ENCODE measurements around the gene ORM1. TPM values are rescaled to one million over a fixed set of nuclear protein-coding genes. Genes with fewer than 3 reads are reported as not detected.
"Not testable (repeated sequence)": the region's sequence is repeated elsewhere in the genome, so short reads cannot be mapped to it uniquely, and the experiment has no call there.

Gene ORM1
- total RNA-seq, 1 donor from 2014 or later, result not detected

DNA sequence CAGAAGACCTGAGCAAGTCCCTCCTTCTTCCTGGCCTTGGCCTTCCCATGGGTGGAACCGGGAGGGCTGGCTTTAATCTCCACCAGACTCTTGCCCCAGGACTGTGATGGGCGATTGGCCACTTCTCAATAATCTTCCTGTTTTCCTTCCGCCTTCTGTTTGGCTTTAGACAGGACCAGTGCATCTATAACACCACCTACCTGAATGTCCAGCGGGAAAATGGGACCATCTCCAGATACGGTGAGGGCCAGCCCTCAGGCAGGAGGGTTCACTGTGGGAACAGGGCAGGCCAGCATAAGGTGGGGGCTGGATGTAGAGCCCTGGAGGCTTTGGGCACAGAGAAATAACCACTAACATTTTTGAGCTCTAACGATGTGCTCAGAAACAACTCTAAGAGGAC lies 951 bp downstream of the ORM1 start:
- not testable (repeated sequence) for DNase-seq (ENCODE audit: low read depth)

DNA sequence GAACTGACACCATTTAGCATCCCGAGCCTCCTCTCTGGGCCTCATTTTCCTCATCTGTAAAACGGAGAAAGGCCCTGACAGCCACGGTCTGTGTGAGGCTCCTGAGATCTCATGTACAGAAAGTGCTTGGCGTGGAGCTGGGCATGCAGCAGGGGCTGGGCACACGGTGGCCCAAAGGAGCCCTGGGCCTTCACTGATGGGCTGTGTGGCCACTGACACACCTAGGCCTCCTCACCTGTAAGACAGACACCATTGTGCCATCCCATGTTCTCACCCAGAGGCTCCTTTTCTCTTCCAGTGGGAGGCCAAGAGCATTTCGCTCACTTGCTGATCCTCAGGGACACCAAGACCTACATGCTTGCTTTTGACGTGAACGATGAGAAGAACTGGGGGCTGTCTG lies 1.6 kb downstream of the ORM1 start:
- DNase-seq (ENCODE audit: low read depth), result no peak

DNA sequence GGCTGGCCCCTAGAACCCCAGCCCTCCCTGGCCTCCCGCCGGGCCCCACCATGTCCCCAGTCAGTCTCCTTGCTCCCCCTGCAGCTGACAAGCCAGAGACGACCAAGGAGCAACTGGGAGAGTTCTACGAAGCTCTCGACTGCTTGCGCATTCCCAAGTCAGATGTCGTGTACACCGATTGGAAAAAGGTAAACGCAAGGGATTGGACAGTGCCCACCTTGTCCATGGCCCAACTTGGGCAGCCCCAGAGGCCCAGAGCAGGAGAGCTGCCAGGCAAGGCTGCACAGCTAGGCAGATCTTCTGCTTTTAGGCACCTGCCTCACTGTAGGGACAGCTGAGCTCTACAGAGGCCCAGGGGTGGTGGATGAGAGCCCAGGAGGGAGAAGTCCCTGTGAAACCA lies 2.1 kb downstream of the ORM1 start:
- DNase-seq (ENCODE audit: low read depth), result not testable (repeated sequence)

DNA sequence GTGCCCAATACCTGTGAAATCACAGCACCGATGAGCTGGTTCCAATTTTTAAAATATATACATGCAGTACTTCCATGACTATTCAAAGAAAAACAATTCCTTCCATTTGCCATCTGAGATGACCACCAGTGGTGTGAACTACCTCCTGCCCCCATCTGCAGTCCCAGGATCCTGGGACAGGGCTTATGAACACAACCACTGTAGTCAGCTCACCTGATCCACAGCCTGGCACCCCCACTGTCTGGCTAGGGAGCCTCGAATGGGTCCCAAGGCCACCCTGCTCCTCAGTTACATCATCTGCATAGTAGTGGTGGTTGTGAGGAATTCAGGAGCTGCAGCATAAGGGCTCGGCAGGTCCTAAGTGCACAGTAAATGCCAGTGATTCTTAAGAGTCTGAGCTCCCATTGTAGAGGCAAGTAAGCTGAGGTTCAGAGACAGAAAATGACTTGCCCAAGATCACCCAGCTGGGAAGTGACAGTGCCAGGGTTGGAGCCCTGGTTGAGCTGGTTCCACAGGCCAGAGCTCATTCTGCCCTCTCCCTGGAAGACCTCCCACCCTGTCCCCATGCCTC lies 2.9 kb downstream of the ORM1 start:
- DNase-seq (ENCODE audit: low read depth), result not testable (repeated sequence)

DNA sequence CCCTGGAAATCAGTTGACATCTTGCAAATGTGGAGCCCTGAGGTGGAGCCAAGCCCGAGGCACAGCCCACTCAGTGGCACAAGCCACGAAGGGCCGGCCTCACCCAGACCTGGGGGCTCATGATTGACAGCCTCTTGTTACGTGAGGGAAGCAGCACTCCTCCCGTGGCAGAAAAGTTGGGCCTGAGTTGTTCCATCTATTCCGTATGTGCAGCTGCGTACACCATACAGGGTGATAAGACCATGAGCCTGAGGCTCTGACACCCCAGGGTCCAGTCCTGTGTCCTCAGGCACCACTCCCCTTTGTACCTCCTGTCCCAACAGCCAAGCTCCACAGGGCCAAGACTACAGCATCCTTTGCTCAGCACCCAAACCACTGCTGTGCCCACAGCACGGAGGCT lies 4.9 kb downstream of the ORM1 start:
- no peak for DNase-seq (ENCODE audit: low read depth)

DNA sequence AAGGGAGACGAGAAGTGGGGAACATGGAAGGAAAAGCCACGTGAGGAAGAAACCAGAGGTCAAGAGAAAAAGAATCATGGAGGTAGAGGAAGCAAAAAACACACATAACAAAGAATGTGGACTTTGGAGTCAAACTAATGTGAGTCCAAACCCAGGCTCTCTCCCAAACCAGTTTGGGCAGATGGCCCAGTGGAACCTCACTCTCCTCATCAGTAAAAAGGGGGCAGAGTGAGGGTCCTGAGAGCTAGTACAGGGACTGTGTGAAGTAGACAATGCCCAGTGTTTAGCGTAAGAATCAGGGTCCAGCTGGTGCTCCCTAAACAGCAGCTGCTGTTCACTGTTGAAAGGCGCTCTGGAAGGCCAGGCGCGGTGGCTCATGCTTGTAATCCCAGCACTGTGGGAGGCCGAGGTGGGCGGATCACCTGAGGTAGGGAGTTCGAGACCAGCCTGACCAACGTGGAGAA lies 5.5 kb downstream of the ORM1 start:
- DNase-seq (ENCODE audit: low read depth), result not testable (repeated sequence)

DNA sequence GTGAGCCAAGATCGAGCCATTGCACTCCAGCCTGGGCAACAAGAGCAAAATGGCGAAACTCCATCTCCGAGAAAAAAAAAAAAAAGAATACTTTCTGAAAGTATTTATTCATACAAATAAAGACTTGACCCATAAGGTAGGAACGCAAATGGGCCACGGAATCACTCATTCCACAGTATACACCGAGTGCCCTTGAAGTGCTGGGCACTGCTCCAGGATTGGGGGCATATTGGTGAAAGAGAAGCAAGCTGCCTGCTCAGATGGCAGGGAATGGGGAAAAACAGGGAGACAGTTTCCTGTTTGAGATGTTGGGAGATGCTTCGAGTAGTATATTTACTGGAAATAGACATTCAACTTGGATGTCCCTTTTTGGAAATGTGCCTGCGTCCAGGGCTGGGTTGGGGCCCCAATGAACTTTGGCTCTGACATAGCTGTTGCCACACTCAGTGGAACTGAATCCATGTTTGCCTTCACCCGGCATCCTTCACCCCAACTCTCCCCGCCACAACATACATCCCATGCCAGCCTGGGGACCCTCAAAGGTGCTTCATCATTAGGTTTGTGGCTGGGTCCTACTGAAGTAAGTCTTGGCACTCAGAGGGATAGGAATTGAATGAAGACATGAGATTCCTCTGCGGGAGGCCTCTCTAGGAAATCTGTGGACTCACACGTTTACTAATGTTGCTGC lies 6.2 kb downstream of the ORM1 start:
- not testable (repeated sequence) for DNase-seq (ENCODE audit: low read depth)

DNA sequence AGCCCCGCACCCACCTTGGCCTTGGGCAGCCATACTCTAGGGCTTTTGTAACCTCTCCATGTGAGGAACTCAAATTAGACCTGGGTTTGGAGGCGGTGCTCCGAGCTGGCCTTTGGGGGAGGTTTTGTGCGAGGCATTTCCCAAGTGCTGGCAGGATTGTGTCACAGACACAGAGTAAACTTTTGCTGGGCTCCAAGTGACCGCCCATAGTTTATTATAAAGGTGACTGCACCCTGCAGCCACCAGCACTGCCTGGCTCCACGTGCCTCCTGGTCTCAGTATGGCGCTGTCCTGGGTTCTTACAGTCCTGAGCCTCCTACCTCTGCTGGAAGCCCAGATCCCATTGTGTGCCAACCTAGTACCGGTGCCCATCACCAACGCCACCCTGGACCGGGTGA lies 6.7 kb downstream of the ORM1 start, which contains the start of gene ORM2:
TSS of gene ORM2 (plus strand) at position 245 of the 398 bp plus-strand sequence. CDS start at position 281, 36 bp downstream.
- not testable (repeated sequence) for DNase-seq (ENCODE audit: low read depth)

DNA sequence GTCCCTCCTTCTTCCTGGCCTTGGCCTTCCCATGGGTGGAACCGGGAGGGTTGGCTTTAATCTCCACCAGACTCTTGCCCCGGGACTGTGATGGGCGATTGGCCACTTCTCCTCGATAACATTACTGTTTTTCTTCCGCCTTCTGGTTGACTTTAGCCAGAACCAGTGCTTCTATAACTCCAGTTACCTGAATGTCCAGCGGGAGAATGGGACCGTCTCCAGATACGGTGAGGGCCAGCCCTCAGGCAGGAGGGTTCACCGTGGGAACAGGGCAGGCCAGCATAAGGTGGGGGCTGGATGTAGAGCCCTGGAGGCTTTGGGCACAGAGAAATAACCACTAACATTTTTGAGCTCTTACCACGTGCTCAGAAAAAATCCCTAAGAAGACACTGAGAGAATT lies 7.7 kb downstream of the ORM1 start:
- DNase-seq (ENCODE audit: low read depth), result no peak

DNA sequence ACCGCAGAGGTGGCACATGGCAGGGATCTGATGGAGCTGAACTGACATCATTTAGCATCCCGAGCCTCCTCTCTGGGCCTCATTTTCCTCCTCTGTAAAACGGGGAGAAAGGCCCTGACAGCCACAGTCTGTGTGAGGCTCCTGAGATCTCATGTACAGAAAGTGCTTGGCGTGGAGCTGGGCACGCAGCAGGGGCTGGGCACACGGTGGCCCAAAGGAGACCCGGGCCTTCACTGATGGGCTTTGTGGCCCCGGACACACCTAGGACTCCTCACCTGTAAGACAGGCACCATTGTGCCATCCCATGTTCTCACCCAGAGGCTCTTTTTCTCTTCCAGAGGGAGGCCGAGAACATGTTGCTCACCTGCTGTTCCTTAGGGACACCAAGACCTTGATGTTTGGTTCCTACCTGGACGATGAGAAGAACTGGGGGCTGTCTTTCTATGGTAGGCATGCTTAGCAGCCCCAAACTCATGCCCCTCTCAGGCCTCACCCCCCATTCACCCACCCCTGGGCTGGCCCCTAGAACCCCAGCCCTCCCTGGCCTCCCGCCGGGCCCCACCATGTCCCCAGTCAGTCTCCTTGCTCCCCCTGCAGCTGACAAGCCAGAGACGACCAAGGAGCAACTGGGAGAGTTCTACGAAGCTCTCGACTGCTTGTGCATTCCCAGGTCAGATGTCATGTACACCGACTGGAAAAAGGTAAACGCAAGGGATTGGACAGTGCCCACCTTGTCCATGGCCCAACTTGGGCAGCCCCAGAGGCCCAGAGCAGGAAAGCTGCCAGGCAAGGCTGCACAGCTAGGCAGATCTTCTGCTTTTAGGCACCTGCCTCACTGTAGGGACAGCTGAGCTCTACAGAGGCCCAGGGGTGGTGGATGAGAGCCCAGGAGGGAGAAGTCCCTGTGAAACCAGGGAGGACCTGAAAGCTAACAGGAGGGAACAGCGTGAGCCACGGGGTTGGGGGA lies 8.6 kb downstream of the ORM1 start:
- not testable (repeated sequence) for DNase-seq (ENCODE audit: low read depth)

DNA sequence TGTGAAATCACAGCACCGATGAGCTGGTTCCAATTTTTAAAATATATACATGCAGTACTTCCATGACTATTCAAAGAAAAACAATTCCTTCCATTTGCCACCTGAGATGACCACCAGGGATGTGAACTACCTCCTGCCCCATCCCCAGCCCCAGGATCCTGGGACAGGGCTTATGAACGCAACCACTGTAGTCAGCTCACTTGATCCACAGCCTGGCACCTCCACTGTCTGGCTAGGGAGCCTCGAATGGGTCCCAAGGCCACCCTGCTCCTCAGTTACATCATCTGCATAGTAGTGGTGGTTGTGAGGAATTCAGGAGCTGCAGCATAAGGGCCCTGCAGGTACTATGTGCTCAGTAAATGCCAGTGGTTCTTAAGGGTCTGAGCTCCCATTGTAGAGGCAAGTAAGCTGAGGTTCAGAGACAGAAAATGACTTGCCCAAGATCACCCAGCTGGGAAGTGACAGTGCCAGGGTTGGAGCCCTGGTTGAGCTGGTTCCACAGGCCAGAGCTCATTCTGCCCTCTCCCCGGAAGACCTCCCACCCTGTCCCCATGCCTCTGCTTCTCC lies 9.7 kb downstream of the ORM1 start:
- not testable (repeated sequence) for DNase-seq (ENCODE audit: low read depth)

DNA sequence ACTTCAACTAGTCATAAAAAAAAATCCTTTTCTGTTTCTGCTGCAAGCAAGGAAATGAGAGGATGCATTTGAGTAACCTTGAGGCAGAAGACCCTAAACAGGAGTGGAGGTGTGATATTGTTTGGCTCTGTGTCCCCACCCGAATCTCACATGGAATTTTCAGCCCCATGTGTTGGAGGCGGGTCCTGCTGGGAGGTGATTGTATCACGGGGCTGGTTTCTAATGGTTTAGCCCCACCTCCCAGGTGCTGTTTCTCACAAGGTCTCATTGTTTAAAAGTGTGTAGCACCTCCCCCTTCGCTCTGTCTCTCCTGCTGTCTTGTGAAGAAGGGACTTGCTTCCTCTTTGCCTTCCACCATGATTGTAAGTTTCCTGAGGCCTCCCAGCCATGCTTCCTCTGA lies 10.8 kb downstream of the ORM1 start:
- not testable (repeated sequence) for DNase-seq (ENCODE audit: low read depth)

DNA sequence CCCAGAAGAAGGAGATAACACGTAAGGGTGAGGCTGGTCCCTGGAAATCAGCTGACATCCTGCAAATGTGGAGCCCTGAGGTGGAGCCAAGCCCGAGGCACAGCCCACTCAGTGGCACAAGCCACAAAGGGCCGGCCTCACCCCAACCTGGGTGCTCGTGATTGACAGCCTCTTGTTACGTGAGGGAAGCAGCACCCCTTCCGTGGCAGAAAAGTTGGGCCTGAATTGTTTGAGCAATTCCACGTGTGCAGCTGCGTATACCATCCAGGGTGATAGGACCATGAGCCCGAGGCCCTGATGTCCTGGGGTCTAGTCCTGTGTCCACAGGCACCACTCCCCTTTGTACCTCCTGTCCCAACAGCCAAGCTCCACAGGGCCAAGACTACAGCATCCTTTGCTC lies 11.6 kb downstream of the ORM1 start:
- DNase-seq (ENCODE audit: low read depth), result no peak

DNA sequence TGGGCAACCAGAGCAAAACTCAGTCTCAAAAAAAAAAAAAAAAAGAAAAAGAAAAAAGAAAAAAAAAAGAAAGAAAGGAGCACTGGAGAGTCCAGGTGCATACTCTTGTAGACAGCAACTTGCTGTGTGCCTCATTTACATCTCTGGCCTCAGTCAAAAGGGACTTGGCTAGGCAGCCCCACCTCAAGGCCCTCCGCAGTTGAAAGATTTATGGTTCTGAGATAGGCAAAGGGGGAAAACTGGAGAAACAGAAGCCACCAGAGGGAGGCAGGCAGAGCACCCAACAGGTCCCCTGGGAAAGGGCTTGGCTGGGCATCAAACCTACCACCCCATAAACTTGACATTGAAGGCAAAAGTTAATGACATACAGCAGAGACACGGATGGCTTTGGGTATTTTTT lies 12.8 kb downstream of the ORM1 start:
- DNase-seq (ENCODE audit: low read depth), result no peak

DNA sequence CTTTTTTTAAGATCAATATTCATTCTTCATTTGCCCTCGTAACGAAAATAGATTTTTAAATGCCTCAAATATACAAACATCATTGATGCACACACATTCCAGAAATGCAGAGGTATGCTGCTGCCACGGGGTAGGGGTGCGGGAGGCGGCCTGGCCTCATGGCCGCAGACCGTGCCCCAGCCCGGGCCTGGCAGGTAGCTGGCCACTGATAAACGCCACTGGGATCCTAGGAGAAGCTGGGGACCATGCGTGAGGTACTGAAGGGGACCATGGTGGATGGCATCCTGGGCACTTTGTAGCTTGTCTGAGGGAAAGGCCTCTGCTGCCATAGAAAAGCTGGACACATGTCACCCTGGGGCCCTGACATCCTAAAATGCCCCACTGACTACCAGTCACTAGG lies 13.3 kb downstream of the ORM1 start:
- DNase-seq (ENCODE audit: low read depth), result no peak

DNA sequence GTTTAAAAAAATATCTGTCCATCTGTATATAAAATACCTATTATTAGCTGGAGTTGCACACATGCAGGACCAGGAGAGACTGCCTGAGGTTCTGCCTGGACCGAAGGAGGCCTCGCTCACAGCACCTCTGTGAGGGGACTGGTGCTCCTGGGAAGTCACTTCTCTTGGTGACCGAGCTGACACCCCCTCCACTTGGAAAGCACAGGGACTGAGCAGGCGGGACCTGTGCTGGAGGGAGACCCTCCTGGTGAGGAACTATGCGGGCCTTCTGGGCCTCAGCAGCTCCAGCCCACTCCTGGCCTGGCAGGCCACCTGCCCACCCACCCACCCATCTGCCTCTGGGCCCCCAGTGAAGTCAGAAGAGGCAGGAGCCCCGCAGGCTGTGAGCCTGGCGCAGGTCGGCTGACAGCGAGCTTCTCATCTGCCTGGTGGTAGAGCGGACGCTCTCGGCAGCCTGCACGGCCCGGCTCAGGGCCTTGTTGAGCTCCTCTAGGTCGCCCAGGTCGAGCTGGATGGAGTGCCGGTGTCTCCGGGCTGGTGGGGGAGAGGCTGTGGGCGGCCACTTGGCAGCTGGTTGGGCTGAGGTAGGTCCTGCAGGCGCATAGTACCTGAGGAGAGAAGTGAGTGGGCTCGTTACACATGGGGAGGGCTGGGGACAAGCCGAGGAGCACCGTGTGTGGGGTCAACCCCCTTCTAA lies 13.9 kb downstream of the ORM1 start:
- no peak for DNase-seq (ENCODE audit: low read depth)

DNA sequence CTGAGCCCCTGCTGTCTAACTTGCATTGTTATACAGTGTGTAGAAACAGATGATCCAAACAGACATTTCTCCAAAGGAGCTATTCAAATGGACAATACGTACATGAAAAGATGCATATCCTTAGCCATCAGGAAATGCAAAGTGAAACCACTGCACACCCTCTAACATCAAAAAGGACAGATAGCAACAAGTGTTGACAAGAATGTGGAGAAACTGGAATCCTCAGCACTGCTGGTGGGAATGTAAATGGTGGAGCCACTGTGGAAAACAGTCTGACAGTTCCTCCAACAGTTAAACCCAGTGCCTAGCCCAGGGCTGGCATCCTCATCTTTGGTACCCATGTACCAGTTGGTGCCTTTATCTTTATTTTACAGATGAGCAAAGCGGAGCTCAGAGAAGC lies 15.3 kb downstream of the ORM1 start:
- no peak for DNase-seq (ENCODE audit: low read depth)

DNA sequence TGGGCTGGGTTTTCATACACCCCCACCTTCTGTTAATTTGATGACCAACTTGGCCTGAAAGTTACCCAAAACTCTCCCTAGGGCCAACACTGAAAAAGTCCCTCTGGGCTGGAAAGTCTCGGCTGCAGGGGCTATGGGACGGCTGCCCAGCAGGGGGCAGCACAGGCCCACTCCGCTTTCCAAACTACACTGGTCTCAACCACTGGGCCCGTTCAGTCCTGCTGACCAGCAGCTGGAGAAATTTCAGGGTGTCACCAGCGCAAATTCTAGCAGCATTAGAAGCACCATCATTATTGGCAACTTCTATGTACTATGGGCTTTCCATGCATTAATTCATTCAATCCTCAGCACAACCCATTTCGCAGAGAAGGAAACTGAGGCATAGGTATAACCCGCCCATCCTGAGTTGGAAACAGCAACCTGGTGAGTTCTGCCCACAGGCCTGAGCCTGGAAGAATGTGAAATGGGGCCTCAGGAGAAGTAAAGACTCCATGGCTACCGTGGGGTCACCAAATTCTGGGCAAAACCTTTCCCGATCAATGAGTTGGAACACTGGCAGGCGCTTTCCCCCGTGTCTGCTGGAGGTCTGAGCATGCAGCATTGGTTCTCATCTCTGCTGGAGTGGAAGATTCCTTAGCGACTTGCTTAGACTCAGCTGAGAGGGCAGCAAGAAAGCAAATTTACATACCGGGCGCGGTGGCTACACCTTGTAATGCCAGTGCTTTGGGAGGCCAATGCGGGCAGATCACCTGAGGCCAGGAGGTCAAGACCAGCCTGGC lies 16.4 kb downstream of the ORM1 start:
- peak; percentile 34 for DNase-seq (ENCODE audit: low read depth)

DNA sequence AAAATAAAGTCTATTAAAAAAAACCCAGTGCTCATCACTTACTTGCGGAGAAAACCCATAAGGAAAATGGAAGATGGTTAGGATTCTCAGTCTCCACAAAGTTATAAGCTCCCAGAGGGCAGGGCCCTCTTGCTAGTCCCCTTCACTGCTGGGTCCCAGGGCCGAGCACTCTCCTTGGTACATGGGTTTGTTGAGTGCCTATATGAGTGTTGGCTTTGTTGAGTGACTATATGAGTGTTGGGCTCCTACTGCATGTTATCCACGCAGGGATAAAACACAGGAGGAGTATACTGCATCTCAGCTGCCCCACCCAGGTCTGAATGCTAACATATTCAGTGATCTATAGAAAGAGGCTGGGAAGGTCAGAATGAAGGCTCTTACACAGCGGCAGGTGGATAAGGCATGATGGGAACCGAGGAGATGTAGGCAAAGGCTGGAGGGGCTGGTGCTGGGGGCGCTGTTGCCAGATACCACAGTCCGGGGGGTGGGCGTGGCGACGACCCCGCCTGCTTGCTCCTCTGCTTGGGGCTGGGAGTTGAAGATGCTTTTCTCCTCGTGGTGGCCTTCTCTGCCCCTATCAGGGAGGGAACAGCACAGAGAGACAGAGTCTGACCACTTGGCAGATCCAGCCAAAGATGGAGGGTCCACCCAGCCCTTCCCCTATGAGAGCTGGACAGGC lies 18.4 kb downstream of the ORM1 start:
- DNase-seq (ENCODE audit: low read depth), result no peak

DNA sequence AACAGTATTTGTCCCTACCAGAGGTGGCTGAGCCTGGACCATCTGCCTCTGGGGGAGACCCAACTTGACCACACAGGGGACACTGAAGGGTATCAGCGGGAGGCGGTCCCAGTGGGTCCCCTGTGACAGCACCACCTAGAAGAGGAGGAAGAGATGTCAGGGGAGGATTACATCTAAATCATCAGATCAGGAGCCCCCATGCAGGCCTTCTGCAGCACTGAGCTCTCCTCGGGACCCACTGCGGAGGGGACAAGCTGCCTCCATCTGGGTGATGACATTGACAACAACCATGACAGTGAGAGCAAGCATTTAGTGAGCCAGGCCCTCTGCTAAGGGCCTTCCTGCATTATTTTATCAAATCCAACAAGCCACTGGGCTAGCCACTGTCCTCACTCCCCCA lies 19.1 kb downstream of the ORM1 start:
- DNase-seq (ENCODE audit: low read depth), result no peak
